OCI-LY1 (cell line): ENCODE results near the gene AQP12B.

Source experiments
- EZH2 ChIP-seq: fragments of 200-600 bp; sonication (generic), shearing (Covaris generic); IDR thresholded peaks from 2 replicates; pipeline ENCODE4 v1.8.0; 2017; ENCODE audit warnings: borderline replicate concordance, mixed run types, mild to moderate bottlenecking, antibody characterized with exemption, low read length, moderate library complexity, mixed read lengths
- TF ChIP-seq, protein P1 (sequence below): fragments of 200-600 bp; sonication (generic), shearing (Covaris generic); IDR thresholded peaks from 2 replicates; pipeline ENCODE4 v1.5.1; 2017; ENCODE audit warnings: mild to moderate bottlenecking, antibody characterized with exemption, low read length, moderate library complexity, mixed read lengths

DNA sequence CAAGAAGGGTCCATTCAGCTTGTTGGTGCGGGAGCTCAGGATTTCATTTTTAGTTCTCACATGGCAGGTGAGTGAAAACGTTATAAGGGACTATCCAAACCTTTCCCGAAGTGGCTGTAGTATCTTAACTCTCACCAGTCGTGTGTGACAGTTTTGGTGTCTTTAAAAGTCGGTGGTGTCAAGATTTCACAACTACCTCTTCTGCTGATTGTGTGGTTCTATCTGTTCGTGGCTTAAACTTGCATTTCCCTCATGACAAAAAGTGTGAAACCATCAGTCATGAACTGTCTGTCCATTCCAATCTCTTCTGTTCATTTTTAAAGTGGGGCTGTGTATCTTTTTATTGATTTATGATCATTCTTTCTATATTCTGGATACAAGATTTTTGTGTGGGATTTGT lies 3.8 kb upstream of the AQP12B start:
- TF ChIP-seq, protein P1, sequence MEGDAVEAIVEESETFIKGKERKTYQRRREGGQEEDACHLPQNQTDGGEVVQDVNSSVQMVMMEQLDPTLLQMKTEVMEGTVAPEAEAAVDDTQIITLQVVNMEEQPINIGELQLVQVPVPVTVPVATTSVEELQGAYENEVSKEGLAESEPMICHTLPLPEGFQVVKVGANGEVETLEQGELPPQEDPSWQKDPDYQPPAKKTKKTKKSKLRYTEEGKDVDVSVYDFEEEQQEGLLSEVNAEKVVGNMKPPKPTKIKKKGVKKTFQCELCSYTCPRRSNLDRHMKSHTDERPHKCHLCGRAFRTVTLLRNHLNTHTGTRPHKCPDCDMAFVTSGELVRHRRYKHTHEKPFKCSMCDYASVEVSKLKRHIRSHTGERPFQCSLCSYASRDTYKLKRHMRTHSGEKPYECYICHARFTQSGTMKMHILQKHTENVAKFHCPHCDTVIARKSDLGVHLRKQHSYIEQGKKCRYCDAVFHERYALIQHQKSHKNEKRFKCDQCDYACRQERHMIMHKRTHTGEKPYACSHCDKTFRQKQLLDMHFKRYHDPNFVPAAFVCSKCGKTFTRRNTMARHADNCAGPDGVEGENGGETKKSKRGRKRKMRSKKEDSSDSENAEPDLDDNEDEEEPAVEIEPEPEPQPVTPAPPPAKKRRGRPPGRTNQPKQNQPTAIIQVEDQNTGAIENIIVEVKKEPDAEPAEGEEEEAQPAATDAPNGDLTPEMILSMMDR = no peak
- no peak for TF ChIP-seq EZH2
